ENCODE data around the gene DECR2.
"Not testable (repeated sequence)": the region's sequence is repeated elsewhere in the genome, so short reads cannot be mapped to it uniquely, and the experiment has no call there.

Gene DECR2

GRCh38 chr16:361341-361871 lies 40.3 kb upstream of the DECR2 start:
- Histone ChIP-seq H3K27me3 (ENCODE audit: control insufficient read depth, insufficient read depth, low read length) (no peaks in the 10 kb centered on the region), H3K4me3 (ENCODE audit: low read depth, low read length) (no peak overlapping the region), H3K36me3 (ENCODE audit: control insufficient read depth, insufficient read depth, low read length) (peaks cover 3% of the 10 kb centered on the region; the same call in 1 of the 2 replicates), H3K9me3 (ENCODE audit: control insufficient read depth, insufficient read depth, low read length) (no peaks in the 10 kb centered on the region), H3K9ac (ENCODE audit: low read depth, low read length) (no peak overlapping the region), H3K4me1 (ENCODE audit: control insufficient read depth, insufficient read depth, low read length) (no peaks in the 10 kb centered on the region), H3K27ac (ENCODE audit: low read depth, low read length) (no peak overlapping the region)

DNA sequence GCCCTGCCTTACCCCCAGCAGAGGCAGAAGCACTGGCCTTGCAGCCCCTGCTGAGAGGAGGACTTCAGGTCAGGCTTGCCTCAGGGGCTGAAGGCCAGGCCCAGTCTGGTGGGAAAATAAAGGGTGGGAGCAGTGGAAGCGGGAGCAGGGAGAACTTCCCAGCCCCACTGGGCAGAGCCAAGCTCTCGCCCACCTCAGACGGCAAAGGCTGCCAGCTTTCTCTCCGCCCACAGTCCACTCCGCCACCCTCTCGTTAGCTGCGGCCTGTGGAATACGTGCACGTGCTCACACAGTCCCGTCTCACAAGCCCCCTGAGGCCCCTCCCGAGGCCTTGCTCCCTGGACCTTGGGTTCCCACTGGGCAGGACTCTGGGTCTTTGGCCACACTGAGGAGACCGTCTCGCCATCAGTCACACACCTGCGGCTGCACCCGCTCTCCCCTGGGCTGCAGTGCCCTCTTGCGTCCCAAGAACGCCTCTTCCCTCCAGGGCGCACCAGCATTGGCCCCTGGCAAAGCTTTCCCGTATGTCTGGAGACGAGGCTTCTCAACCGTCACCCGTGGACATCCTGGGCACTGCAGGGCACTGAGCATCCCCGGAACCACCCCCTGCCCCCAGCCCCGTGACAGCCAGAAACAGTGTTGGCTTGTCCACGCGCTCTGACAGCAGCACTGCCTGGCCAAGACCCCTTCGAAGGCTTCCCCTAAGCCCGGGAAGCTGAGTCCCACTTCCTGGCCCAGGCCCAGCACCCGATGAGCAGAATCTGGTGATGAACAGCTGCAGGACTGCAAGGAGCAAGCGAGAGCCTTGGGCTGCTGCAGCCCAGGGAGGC lies 39.6 kb upstream of the DECR2 start:
- Histone ChIP-seq H3K9me3 (ENCODE audit: control insufficient read depth, insufficient read depth, low read length) (no peaks in the 10 kb centered on the region), H3K36me3 (ENCODE audit: control insufficient read depth, insufficient read depth, low read length) (peaks cover 10% of the 10 kb centered on the region), H3K4me3 (ENCODE audit: low read depth, low read length) (no peak overlapping the region), H3K27ac (ENCODE audit: low read depth, low read length) (no peak overlapping the region), H3K27me3 (ENCODE audit: control insufficient read depth, insufficient read depth, low read length) (no peaks in the 10 kb centered on the region), H3K4me1 (ENCODE audit: control insufficient read depth, insufficient read depth, low read length) (no peaks in the 10 kb centered on the region), H3K9ac (ENCODE audit: low read depth, low read length) (no peak overlapping the region)

DNA sequence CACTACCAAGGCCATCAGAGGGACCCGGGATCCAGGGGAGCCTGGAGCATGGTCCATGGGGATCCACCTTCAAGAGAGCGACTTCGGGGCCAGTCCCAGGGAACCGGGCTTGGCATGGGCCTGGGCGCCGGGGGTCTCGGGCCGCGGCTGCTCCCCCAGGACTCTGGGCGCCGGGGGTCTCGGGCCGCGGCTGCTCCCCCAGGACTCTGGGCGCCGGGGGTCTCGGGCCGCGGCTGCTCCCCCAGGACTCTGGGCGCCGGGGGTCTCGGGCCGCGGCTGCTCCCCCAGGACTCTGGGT lies 39.0 kb upstream of the DECR2 start:
- H3K9me3 ChIP-seq (ENCODE audit: control insufficient read depth, insufficient read depth, low read length); H3K9ac ChIP-seq (ENCODE audit: low read depth, low read length); H3K27me3 ChIP-seq (ENCODE audit: control insufficient read depth, insufficient read depth, low read length); H3K27ac ChIP-seq (ENCODE audit: low read depth, low read length); H3K4me1 ChIP-seq (ENCODE audit: control insufficient read depth, insufficient read depth, low read length); H3K4me3 ChIP-seq (ENCODE audit: low read depth, low read length): not testable (repeated sequence)
- peaks cover 16% of the 10 kb centered on the region for H3K36me3 ChIP-seq (ENCODE audit: control insufficient read depth, insufficient read depth, low read length)

DNA sequence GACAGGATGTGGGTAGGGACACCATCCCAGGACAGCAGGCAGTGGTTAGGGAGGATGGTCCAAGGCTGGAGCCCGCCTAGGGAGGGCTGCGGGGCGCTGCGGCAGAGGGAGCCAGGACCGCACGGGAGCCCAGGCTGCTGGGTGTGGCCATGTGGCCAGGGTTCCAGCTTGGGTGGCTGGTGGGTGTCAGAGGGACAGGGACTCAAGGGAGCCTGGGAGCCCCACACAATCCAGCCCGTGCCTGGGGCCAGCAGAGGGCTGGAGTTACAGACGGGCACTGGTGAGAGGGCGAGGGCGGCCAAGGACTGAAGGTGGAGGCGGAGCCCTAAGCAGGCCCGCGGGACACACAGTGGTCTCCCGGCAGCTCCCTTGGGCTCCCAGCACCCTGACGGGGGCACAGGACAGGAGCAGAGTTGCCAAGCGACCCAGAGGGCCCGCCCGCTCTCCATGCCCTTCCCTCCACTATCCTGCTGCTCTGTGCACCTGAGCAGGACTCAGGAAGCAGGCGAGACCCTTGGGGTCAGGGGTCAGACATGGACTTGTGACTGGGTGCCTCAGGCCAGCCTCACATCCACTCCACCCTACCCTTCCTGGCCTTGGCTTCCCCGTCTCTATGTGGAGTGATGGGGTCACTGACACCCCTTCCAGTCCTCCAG lies 38.4 kb upstream of the DECR2 start:
- peaks cover 22% of the 10 kb centered on the region for H3K36me3 ChIP-seq (ENCODE audit: control insufficient read depth, insufficient read depth, low read length)
- no peaks in the 10 kb centered on the region for H3K27me3 ChIP-seq (ENCODE audit: control insufficient read depth, insufficient read depth, low read length)
- H3K9ac ChIP-seq (ENCODE audit: low read depth, low read length) = no peak overlapping the region
- H3K9me3 ChIP-seq (ENCODE audit: control insufficient read depth, insufficient read depth, low read length) = no peaks in the 10 kb centered on the region
- no peak overlapping the region for H3K4me3 ChIP-seq (ENCODE audit: low read depth, low read length)
- H3K4me1 ChIP-seq (ENCODE audit: control insufficient read depth, insufficient read depth, low read length) = no peaks in the 10 kb centered on the region
- no peak overlapping the region for H3K27ac ChIP-seq (ENCODE audit: low read depth, low read length)

DNA sequence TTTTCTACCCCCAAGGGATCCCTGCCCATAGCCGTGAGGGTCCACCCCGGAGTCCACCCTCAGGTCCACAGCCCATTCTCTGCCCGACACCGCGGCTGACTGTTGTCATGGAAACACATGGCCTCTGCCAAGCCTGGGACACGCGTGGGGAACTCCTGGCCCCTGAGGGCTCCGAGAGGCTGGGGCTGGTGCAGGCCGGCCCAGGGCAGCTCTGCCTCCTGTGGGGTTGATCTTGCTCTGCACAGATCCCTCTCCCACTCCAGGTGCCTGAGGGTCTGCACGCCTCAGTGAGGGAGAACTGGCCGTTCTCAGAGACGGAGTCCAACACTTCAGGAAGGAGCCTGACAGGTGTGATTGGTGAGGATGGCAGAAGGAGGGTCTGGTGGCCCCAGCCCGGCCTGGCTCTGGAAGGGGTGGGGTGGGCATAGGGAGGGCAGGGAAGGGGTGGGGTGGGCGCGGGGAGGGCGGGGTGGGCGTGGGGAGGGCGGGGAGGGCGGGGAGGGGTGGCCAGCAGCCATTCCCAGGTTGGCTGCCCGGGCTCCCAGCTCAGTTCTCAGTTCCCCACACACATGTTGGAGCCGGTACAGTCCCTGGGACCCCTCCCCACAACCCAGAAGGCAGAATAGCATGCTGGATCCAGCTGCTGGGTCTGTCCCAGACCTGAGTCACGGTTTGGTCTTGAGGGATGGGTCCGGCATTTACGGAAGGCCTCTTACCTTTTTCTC lies 37.8 kb upstream of the DECR2 start:
- Histone ChIP-seq H3K36me3 (ENCODE audit: control insufficient read depth, insufficient read depth, low read length) (peaks cover 29% of the 10 kb centered on the region), H3K9ac (ENCODE audit: low read depth, low read length) (no peak overlapping the region), H3K9me3 (ENCODE audit: control insufficient read depth, insufficient read depth, low read length) (no peaks in the 10 kb centered on the region), H3K4me1 (ENCODE audit: control insufficient read depth, insufficient read depth, low read length) (no peaks in the 10 kb centered on the region), H3K27me3 (ENCODE audit: control insufficient read depth, insufficient read depth, low read length) (no peaks in the 10 kb centered on the region), H3K4me3 (ENCODE audit: low read depth, low read length) (no peak overlapping the region), H3K27ac (ENCODE audit: low read depth, low read length) (no peak overlapping the region)

DNA sequence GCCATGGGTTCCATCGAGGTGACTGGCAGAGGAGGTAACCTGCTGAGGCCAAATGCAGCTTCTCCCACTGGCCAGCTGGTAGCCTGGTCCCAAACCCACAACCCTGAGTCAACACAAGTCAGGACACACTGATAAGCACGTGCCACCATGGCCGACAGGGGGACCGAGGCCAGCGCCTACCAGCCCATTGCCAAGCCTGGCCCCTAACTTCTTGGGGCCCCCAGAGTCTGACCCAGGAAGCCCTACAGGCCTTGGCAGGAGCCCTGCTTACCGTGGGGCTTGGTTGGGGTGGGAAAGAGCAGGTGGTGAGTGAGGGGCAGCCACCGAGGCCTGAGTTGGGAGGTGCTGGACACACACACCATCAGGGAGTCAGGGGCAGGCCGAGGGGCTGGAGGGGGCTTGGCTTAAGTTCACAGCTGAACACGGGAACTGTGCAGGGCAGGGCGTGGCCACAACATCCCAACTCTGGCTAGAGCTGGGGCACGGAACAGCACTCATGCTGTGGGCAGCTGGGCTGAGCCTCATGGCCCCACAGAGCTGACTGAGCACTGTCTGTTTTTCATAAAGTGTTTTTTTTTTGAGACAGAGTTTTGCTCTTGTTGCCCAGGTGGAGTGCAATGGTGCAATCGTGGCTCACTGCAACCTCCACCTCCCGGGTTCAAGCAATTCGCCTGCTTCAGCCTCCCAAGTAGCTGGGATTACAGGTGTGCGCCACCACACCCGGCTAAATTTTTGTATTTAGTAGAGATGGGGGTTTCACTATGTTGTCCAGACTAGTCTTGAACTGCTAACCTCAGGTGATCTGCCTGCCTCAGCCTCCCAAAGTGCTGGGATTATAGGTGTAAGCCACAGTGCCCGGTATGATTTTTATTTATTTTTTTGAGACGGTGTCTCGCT lies 36.8 kb upstream of the DECR2 start:
- Histone ChIP-seq H3K4me3 (ENCODE audit: low read depth, low read length) (no peak overlapping the region), H3K27ac (ENCODE audit: low read depth, low read length) (no peak overlapping the region), H3K9ac (ENCODE audit: low read depth, low read length) (no peak overlapping the region), H3K27me3 (ENCODE audit: control insufficient read depth, insufficient read depth, low read length) (no peaks in the 10 kb centered on the region), H3K9me3 (ENCODE audit: control insufficient read depth, insufficient read depth, low read length) (no peaks in the 10 kb centered on the region), H3K36me3 (ENCODE audit: control insufficient read depth, insufficient read depth, low read length) (peaks cover 32% of the 10 kb centered on the region), H3K4me1 (ENCODE audit: control insufficient read depth, insufficient read depth, low read length) (0 out of 2 replicates have a peak, but pooled peaks cover 3% of the 10 kb centered on the region)

GRCh38 chr16:366476-366875 lies 35.2 kb upstream of the DECR2 start:
- no peak overlapping the region for H3K4me3 ChIP-seq (ENCODE audit: low read depth, low read length)
- 0 out of 2 replicates have a peak, but pooled peaks cover 3% of the 10 kb centered on the region for H3K4me1 ChIP-seq (ENCODE audit: control insufficient read depth, insufficient read depth, low read length)
- H3K27ac ChIP-seq (ENCODE audit: low read depth, low read length) = no peak overlapping the region
- no peaks in the 10 kb centered on the region for H3K27me3 ChIP-seq (ENCODE audit: control insufficient read depth, insufficient read depth, low read length)
- peaks cover 34% of the 10 kb centered on the region for H3K36me3 ChIP-seq (ENCODE audit: control insufficient read depth, insufficient read depth, low read length)
- no peaks in the 10 kb centered on the region for H3K9me3 ChIP-seq (ENCODE audit: control insufficient read depth, insufficient read depth, low read length)
- no peak overlapping the region for H3K9ac ChIP-seq (ENCODE audit: low read depth, low read length)

- no peak overlapping the region for H3K27ac ChIP-seq (ENCODE audit: low read depth, low read length)
- H3K27me3 ChIP-seq (ENCODE audit: control insufficient read depth, insufficient read depth, low read length) = no peaks in the 10 kb centered on the region
- H3K9me3 ChIP-seq (ENCODE audit: control insufficient read depth, insufficient read depth, low read length) = no peaks in the 10 kb centered on the region
- 0 out of 2 replicates have a peak, but pooled peaks cover 3% of the 10 kb centered on the region for H3K4me1 ChIP-seq (ENCODE audit: control insufficient read depth, insufficient read depth, low read length)
- H3K36me3 ChIP-seq (ENCODE audit: control insufficient read depth, insufficient read depth, low read length) = peaks cover 44% of the 10 kb centered on the region
- no peak overlapping the region for H3K4me3 ChIP-seq (ENCODE audit: low read depth, low read length)
- H3K9ac ChIP-seq (ENCODE audit: low read depth, low read length) = no peak overlapping the region
Measured at GRCh38 chr16:367333-367903, 34.3 kb upstream of the DECR2 start.

GRCh38 chr16:368388-369158 lies 33.1 kb upstream of the DECR2 start:
- Histone ChIP-seq H3K9ac (ENCODE audit: low read depth, low read length) (no peak overlapping the region), H3K27ac (ENCODE audit: low read depth, low read length) (no peak overlapping the region), H3K4me1 (ENCODE audit: control insufficient read depth, insufficient read depth, low read length) (0 out of 2 replicates have a peak, but pooled peaks cover 3% of the 10 kb centered on the region), H3K36me3 (ENCODE audit: control insufficient read depth, insufficient read depth, low read length) (peaks cover 55% of the 10 kb centered on the region), H3K27me3 (ENCODE audit: control insufficient read depth, insufficient read depth, low read length) (no peaks in the 10 kb centered on the region), H3K9me3 (ENCODE audit: control insufficient read depth, insufficient read depth, low read length) (no peaks in the 10 kb centered on the region), H3K4me3 (ENCODE audit: low read depth, low read length) (no peak overlapping the region)

All from HUES48 (cell line).